Endothelial cell of hepatic sinusoid (primary cell): ENCODE results near the gene SLC46A1.

Source experiments
- in situ Hi-C: cut with HindIII; loops from 2 replicates; pipeline ENCODE4 v1.10.0; 2017; ENCODE audit warnings: low sequenced_read_pairs

Gene SLC46A1

DNA sequence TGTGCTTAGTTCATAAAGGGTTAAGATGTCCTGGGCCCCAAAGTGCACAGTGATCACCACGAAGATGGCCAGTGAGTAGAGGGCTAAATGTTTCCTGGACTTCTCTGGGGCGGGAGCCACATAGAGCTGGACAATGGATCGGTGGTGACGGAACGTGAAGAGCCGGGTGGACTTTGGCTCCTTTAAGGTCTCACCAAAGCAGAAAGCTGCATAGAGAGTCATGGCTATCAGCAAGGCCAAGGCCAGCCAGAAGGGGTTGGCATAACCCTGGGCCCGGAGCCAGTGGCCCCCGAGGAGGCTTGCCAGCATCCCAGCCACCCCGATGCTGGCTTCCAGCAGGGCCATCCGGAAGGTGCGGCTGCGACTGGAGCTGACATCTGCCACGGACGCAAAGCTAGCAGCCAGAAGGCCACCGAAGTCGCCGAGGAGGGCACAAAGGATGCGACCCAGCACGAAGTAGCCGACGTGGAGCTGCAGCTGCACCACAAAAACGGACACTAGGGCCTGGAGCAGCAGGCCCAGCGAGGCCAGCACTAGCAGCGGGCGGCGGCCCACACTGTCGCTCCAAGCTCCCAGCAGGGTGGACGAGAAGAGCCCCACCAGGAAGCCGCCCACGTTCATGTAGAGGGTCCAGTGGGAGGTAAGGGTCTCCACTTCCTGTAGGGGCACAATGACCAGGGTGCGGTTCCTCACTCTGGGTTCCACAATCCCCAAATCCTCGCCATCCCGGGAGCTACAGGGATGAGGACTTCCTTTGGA, 1.0 kb downstream of the SLC46A1 start:
- in situ Hi-C loops: no loop called here

DNA sequence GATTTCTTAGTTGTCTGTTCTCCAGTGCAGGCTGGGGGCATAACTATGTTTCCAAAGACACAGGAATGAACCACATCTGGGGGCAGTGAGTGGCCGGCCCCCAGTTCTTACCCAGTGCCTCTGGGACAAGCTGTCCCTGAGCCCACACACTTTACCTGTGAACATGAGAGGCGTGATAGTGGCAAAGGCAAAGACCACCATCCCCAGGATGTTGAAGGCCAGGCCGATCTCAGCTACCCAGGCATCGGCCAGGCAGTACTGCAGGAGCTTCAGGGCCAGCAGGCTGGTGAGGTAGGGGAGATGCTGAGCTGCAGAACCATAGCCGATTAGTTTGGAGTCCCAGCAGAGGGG, 1.6 kb downstream of the SLC46A1 start:
- in situ Hi-C loops: no loop called here

DNA sequence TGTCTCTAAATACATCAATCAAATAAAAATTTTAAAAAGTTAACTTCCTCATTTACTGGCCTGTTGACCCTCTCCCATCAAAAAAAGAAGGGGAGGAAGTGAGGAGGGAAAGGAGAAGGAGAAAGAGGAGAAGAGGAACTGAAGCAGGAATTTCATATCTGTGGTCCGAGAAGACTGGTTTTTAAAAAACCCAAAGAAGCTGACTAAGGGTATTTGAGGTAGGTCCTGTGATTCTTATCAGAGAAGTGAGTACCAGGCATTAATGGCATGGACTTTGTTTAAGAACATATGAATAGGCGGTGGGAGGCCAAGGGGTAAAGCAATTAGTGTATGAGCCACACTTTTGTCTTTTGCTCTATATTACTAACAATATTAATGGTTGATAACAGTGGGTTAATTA, 2.0 kb downstream of the SLC46A1 start:
- in situ Hi-C loops: no loop called here

DNA sequence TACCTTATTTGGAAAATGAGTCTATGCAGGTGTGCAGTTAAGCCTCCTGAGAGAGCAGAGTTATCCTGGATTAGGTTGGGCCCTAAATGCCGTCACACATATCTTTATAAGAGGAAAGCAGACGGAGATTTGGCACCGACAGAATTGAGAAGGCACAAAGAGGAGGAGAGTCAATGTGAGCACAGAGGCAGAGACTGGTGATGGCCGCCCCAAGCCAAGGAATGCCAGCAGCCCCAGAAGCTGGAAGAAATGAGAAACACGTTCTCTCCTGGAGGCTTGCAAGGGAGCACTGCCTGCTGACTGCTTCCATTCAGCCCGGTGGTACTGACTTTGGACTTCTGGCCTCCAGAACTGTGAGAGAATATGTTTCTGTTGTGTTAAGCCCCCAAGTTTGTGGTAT, 3.2 kb downstream of the SLC46A1 start:
- in situ Hi-C loops: no loop called here

DNA sequence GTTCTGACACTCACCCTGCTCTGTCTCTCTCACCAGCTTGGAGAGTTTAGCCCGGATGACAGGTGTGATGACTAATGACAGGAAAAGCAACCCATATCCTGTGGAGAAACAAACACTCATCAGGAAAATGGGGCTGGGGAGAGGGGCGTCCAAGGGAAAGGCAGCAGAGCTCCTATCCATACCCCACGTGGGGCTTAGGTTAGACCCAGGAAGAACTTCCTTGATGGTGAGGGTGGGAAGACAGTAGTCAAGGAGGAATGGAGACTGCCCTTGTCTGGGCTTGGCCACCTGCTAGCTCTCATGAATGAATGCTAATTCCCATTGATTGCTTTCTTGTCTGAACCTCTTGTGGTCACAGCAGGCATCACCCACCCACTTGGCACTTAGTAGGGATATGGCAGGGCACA, 3.8 kb downstream of the SLC46A1 start:
- in situ Hi-C loops: no loop called here

DNA sequence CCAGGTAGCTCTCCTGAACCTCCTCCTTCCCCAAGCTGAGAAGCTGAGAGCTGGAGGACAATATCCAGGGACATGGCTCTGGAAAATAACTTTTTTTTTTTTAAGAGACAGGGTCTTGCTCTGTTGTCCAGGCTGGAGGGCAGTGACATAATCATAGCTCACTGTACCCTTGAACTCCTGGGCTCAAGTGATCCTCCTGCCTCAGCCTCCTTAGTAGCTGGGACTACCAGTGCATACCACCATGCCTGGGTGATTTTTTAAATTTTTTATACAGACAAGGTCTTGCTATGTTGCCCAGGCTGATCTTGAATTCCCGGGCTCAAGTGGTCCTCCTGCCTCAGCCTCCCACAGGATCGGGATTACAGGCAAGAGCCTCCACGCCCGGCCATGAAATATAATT, 6.2 kb downstream of the SLC46A1 start:
- in situ Hi-C loops: no loop called here

DNA sequence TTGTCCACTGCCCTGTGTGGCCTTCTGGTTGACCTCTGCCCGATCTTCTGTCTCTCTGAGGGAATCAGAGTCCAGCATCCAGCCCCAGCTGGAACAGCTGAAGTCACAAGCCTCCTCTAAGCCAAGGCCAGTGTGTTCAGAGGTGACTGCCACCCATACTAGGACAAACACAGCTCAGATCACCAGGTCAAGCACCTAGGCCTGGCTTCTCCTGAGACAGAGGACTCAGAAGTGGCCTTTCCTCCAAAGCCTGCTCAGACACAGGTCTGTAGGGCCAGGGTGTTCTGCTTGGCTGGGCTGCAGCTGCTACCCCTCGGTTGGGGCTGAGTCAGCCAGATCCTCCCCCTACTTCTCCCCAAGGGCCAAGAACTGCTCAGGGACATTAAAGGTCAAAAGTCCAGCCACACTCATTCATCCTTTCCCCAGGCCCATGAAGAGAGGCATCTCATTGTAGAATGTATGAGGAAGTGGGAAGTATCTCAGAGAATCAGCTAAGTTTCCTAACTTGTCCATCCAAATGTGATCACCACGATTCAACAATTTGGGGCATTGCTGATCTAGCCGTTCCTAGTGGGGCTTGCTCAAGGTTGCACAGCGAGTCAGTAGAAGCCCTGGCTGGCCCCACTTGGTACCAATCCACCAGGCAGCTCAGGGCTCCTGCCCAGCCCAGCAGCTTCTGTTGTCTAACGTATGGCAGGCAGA, 7.6 kb downstream of the SLC46A1 start:
- in situ Hi-C loops: no loop called here

DNA sequence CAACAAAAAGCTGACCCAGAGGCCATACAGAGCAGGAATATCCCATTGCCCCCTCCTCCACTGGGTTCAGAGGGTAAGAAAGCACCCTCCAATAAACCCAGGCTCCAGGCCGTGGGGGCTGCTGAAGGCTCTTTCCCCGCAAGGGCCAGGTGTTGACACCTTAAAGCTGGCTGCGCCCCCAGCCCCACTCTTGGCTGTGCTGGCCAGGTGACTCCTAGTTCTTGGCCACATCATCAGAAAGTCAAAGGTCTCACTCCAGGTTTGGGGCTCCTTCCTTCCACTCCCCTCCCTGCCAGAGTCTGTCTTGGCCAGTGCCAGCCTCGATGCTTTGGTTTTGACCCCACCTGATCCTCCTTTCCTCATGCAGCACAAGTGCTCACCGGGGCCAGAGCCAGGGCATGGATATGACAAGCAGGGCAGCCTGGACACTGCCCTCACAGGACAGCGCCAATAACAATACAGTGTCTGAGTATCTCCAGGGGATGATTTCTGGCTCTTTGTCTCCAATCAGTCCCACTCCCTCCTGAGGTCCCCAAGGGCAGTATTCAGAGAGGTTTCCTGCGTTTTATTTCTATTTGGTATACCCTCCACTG, 8.2 kb downstream of the SLC46A1 start:
- in situ Hi-C loops: no loop called here

DNA sequence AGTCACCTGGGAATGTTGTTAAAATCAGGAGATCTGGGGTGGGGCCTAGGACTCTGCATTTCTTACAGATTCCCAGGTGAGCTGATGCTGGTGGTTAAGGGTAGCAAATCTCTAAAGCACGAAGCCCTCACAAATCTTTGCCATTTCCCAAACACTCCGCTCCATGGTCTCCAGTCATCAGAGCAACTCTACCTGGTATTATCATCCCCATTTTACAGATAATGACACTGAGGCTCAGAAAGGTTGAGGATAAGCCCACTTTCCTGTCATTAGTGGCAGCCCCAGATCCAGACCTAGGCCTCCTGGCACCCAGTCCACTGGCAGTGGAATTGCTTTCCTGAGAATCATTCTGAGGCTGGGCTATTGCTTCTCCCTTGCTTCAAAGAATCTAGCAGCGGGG, 8.7 kb downstream of the SLC46A1 start:
- in situ Hi-C loops: no loop called here

DNA sequence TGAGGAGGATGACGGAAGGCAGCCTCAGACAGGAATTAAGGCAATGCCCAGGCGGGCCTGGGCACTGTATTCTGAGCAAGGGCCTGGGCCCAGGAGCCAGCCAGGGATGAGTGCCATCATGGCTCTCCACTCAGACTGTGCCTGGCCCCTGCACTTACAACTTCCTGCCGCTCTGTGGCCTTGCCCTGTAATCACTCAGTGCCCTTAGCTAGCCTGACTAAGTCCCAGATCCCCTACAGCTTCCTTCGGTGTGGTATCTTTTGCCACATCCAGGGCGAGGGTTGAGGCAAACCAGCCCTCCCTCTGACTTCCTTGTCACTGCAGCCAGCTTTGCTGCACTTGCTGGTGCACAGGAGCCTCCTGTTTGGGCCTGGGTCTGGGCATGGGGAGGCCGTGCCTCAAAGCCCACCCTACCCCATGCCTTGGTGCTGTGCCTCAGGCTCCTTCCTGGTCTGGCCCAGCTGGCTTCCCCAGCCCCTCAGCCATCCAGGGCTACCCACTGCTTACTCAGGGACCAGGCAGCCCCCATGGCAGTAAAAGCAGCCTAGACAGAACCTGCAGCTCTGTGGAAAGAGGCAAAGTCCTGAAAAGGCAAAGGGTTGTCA, 9.3 kb downstream of the SLC46A1 start:
- in situ Hi-C loops: no loop called here

DNA sequence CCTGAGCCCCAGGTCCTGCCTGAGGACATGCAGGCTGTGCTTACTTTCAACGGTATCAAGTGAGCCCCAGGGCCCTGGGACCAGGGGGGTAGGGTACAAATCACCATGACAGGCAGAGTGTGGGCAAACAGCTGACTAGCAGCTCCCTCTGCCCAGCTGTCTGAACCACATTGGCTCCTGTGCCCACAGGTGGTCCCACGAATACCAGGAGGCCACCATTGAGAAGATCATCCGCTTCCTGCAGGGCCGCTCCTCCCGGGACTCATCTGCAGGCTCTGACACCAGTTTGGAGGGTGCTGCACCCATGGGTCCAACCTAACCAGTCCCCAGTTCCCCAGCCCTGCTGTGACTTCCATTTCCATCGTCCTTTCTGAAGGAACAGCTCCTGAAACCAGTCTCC, 10.0 kb downstream of the SLC46A1 start:
- in situ Hi-C loops: no loop called here

DNA sequence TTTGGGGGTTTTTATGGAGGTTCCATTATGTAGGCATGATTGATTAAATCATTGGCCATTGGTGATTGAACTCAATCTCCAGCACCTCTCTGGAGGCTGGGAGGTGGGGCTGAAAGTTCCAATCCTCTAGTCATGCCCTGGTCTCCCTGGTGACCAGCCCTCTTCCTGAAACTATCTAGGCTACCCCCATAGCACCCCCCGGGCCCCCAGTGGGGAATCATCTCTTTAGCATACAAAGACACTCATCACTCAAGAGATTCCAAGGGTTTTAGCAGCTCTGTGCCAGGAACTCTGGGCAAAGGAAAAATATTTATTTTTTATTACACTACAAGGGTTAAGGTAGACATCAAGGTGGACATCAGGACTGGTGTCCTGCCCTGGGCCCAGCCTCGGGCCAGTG, 10.6 kb downstream of the SLC46A1 start:
- in situ Hi-C loops: no loop called here

DNA sequence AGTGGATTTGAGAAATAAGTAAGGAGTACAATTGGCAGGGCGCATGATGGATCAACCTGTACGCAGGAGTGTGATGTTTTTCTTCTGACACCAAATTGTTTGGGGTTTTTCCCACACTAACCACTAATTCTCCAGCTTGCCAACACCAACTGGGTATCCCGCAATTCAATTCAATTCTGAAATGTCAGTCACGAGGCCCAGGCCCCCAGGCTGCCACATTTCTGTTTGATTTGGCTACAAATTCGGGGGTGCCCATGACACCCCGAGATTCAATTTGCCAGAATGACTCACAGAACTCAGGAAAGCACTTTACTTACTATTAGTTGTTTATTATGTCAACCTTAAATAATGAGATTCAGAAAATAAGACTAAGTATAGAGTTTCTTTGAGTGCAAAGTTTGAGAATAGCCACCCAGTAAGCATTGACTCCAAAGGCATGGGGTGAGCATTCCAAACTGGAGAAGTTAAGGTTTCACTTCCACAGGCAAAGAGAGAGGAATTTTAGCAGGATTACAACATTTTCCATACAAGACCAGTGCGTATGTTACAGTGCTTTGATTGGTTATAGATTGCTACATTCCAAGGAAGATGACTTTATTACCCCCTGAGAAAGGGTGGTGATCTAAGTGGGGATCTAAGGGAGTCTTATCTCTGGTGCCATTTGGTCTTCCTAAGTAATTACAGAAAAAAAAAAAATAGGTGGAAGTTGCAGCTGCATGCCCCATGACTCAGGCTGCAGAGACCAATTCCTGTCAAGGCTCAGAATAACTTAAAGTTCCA, 11.5 kb downstream of the SLC46A1 start:
- in situ Hi-C loops: no loop called here

DNA sequence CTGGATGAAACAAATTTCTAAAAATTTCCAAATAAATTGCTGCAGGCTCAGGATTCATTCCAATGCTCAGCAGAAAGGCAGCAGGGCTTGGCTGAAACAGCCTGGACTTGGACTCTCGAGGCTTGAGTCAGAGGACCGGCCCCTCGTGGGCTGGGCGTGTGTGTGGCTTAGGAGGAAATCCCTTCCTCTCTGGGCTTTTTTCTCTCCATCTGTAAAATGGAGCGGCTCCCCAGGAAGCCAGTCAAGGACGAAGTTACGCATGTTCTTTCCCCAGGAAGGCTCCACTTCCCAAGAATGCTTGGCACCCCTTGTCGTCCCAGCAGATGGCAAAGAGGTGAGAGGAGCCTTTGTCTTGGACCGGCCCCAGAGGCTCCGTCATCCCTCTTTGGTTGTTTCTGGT, 13.5 kb downstream of the SLC46A1 start:
- in situ Hi-C loops: no loop called here

DNA sequence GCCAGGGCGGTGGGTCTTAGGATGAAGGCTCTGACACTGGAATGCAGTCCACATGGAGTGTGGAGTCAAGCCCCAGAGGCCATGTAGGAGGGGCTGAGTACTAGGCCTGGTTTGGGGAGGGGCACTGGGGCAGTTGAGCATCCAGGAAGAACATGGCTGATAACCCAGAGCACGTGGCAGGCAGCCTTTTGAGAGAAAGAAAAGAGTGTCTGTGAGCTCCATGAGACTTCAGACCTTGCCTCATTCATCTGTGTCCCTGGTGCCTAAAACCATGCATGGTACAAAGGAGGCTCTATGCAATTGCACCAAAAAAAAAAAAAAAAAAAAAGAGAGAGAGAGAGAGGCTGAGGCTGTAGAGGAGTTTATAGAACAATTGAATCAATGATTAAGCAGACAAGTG, 14.6 kb downstream of the SLC46A1 start:
- in situ Hi-C loops: no loop called here

DNA sequence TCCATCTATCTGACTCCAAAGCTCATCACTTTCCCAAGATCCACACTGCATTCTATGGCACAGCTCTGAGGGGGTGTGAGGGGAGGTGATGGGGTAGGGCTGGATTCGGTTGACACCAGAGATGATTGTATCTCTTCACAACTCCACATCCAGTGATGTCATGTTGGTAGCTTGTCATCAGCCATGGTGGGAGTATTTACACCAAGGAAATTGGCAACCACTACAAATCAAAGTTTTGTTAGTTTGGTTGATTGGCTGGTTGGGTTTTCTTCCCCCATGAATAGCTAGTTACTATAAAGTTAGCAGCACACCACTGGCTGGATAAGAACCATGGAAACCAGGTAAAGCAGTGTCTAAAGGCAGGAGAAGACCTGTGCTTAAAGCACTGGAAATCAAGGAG, 15.0 kb downstream of the SLC46A1 start:
- in situ Hi-C loops: no loop called here

DNA sequence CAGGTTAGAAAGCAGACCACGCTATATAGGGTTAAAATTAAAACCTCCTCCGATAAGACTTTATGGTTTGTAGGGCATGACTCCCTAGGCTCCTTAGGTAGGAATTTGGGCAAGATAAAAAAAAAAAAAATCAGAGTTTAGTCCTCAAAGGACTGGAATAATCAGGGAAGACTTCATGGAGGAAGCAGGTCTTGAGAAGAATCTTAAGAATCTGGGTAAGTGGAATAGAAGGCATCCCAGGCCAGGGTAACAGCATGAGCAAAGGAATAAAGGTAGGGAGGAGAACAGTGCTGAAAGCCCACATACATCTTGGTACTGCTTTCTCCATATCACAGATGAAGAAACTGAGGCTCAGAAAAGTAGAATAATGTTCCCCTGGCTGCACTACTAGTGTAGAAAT, 15.4 kb downstream of the SLC46A1 start:
- in situ Hi-C loops: no loop called here

DNA sequence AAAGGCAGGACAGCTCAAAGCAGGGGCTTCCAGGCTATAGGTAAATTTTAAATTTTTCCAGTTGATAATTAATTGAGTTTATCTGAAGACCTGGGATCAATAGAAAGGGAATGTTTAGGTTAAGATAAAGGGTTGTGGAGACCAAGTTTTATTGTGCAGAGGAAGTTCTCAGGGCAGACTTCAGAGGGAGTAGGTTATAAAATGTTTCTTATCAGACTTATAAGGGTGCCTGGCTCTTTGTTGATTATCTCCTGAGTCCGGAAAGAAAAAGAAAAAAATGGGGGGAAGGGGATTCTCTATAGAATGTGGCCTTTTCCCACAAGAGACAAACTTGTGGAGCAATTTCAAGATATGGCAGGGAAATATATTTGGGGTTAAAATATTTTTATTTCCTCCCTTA, 15.9 kb downstream of the SLC46A1 start:
- in situ Hi-C loops: no loop called here

DNA sequence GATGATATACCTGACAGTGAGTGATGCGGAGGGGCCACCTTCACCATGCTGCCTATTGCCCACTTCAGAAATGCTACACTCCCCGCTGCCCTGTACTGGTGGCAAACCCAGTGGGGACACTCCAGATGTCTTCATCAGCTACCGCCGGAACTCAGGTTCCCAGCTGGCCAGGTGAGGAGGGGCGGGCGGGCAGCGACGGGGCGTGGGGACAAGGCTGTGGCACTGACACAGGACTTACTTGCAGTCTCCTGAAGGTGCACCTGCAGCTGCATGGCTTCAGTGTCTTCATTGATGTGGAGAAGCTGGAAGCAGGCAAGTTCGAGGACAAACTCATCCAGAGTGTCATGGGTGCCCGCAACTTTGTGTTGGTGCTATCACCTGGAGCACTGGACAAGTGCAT, 17.9 kb downstream of the SLC46A1 start:
- in situ Hi-C loops: no loop called here

DNA sequence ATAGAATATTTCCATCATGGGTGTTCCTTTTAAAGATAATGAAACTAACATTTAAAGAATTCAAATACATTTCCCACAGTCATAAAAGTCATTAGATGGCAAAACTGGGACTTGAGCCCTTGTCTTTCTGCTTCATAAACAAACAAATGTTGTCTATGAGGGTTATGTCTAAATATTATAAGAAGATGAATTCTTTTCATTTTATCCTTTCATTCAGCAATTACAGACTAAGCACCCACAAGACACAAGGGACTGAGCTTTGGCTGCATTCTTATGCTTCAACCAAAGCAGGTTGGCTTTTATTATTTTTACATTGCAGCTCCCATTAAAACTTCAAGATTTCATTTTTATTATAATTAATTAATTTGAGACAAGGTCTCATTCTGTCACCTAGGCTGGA, 19.6 kb downstream of the SLC46A1 start:
- in situ Hi-C loops: no loop called here

DNA sequence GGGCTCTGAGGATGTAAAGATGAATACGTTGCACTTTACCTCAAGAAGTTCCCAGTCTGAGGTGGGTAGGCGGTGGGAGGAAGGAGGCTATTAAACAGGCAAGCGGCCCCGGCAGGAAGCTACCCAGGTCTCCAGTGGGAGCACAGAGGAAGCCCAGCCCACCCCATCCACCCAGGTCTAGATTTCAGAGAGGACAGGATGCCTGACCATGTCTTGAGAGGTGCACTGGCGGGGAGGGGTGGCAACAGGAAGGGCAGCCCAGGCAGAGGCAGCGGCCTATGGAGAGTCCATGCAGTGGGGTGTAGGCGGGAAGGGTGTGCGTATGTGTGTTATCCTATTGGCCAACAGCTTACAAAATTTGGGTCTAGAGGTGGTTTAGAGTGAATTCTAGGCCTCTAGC, 20.6 kb downstream of the SLC46A1 start:
- in situ Hi-C loops: no loop called here
